IMR-90 (cell line): ENCODE measurements around the gene PHC3. TPM values are rescaled to one million over a fixed set of nuclear protein-coding genes. Genes with fewer than 3 reads are reported as not detected.

Experiments
- ATAC-seq: fragments of 200-7000 bp; cut with Tn5 transposase; 2 replicates; pipeline ENCODE4 v1.9.1; 2020; ENCODE audit warnings: low read depth, mild to moderate bottlenecking, moderate library complexity
- BruUV-seq: library from RNA; stranded (reverse); fragments of 400-500 nt; replicated peaks from 2 replicates; lab custom pipeline; 2021; lab: Mats Ljungman, UMichigan
- CTCF ChIA-PET: fragments of 300-600 bp; formaldehyde crosslinking; extraction: SDS; loops from one replicate; lab custom pipeline; 2021; ENCODE audit warnings: antibody characterized with exemption; lab: Yijun Ruan, JAX
- POLR2A ChIA-PET: fragments of 300-600 bp; sonication (Branson Sonifier 250); formaldehyde crosslinking; loops from one replicate; lab custom pipeline; 2022; ENCODE audit warnings: antibody characterized with exemption; ENCODE audit not compliant: unreplicated experiment; lab: Charles Lee
- DNase-seq: peaks from one replicate; pipeline ENCODE4 v3.0.0; 2013
- H2AFZ ChIP-seq: replicated peaks from 2 replicates; pipeline ENCODE3; 2013; ENCODE audit warnings: low read length, mild to moderate bottlenecking; ENCODE audit not compliant: poor library complexity
- H2AK5ac ChIP-seq: 2 replicates; pipeline ENCODE4 v1.6.1; 2013; ENCODE audit warnings: low read depth, low read length, inconsistent platforms
- H2AK9ac ChIP-seq: replicated peaks from 2 replicates; pipeline ENCODE3; 2013; ENCODE audit warnings: mild to moderate bottlenecking, low read depth, low read length, moderate library complexity; ENCODE audit not compliant: poor library complexity
- H2BK120ac ChIP-seq: 2 replicates; pipeline ENCODE4 v1.6.1; 2013; ENCODE audit warnings: low read depth, low read length, inconsistent platforms
- H2BK15ac ChIP-seq: 3 replicates; pipeline ENCODE4 v1.6.1; 2013; ENCODE audit warnings: low read depth, low read length, inconsistent platforms
- H2BK20ac ChIP-seq: 2 replicates; pipeline ENCODE4 v1.6.1; 2013; ENCODE audit warnings: low read depth, mild to moderate bottlenecking, inconsistent platforms, low read length, moderate library complexity
- H2BK5ac ChIP-seq: 2 replicates; pipeline ENCODE4 v1.6.1; 2013; ENCODE audit warnings: mild to moderate bottlenecking, low read depth, low read length, inconsistent platforms; ENCODE audit not compliant: poor library complexity, severe bottlenecking
- H3K14ac ChIP-seq: replicated peaks from 2 replicates; pipeline ENCODE4 v1.6.1; 2013; ENCODE audit warnings: low read depth, low read length, inconsistent platforms
- H3K18ac ChIP-seq: 2 replicates; pipeline ENCODE4 v1.6.1; 2013; ENCODE audit warnings: low read depth, low read length, control low read depth
- H3K23ac ChIP-seq: 2 replicates; pipeline ENCODE4 v1.6.1; 2013; ENCODE audit warnings: low read depth, low read length, inconsistent platforms
- H3K27ac ChIP-seq: 2 replicates; pipeline ENCODE4 v1.5.1; 2013; ENCODE audit warnings: mild to moderate bottlenecking, control low read depth, low read length; ENCODE audit not compliant: insufficient read depth
- H3K27me3 ChIP-seq: 2 replicates; pipeline ENCODE4 v1.6.1; 2013; ENCODE audit warnings: low read length; ENCODE audit not compliant: control insufficient read depth, insufficient read depth
- H3K36me3 ChIP-seq: 2 replicates; pipeline ENCODE4 v1.6.1; 2013; ENCODE audit warnings: low read length, mixed read lengths; ENCODE audit not compliant: control insufficient read depth, insufficient read depth
- H3K4ac ChIP-seq: 2 replicates; pipeline ENCODE4 v1.6.1; 2013; ENCODE audit warnings: low read depth, low read length, inconsistent platforms
- H3K4me1 ChIP-seq: 2 replicates; pipeline ENCODE4 v1.6.1; 2013; ENCODE audit warnings: low read length, mixed read lengths; ENCODE audit not compliant: control insufficient read depth, insufficient read depth
- H3K4me2 ChIP-seq: 2 replicates; pipeline ENCODE4 v1.6.1; 2013; ENCODE audit warnings: low read depth, mild to moderate bottlenecking, control low read depth, low read length, moderate library complexity
- H3K4me3 ChIP-seq: 2 replicates; pipeline ENCODE4 v1.5.1; 2013; ENCODE audit warnings: low read depth, mild to moderate bottlenecking, control low read depth, low read length, moderate library complexity; ENCODE audit not compliant: insufficient read depth
- H3K56ac ChIP-seq: 2 replicates; pipeline ENCODE4 v1.6.1; 2013; ENCODE audit warnings: low read length, inconsistent platforms; ENCODE audit not compliant: insufficient read depth; ENCODE audit errors: extremely low read depth
- H3K79me1 ChIP-seq, 2 experiments: 2 replicates each; pipeline ENCODE4 v1.6.1; 2013; ENCODE audit warnings: low read length in 2 of 2, inconsistent platforms in 1 of 2, low read depth in 1 of 2
- H3K9ac ChIP-seq: 2 replicates; pipeline ENCODE4 v1.6.1; 2013; ENCODE audit warnings: low read depth, low read length, control low read depth
- H3K9me1 ChIP-seq: 2 replicates; pipeline ENCODE4 v1.6.1; 2013; ENCODE audit warnings: low read length, inconsistent platforms; ENCODE audit not compliant: insufficient read depth
- H3K9me3 ChIP-seq: 2 replicates; pipeline ENCODE4 v1.6.1; 2013; ENCODE audit warnings: low read length; ENCODE audit not compliant: control insufficient read depth, insufficient read depth
- H4K20me1 ChIP-seq: 2 replicates; pipeline ENCODE4 v1.6.1; 2013; ENCODE audit warnings: low read length, inconsistent platforms; ENCODE audit not compliant: insufficient read depth
- H4K5ac ChIP-seq: 2 replicates; pipeline ENCODE4 v1.6.1; 2013; ENCODE audit warnings: mild to moderate bottlenecking, low read depth, low read length, control low read depth
- H4K8ac ChIP-seq, 2 experiments: 2 replicates each; pipeline ENCODE4 v1.6.1; 2013; ENCODE audit warnings: low read depth in 2 of 2, low read length in 2 of 2, control low read depth in 1 of 2, inconsistent platforms in 1 of 2
- H4K91ac ChIP-seq: 2 replicates; pipeline ENCODE4 v1.6.1; 2013; ENCODE audit warnings: low read depth, low read length, inconsistent platforms; ENCODE audit not compliant: insufficient read depth
- BHLHE40 ChIP-seq: fragments of 150-350 bp; IDR thresholded peaks from 2 replicates; pipeline ENCODE4 v1.6.1; 2016; ENCODE audit warnings: mild to moderate bottlenecking, low read depth, low read length
- MAFK ChIP-seq: IDR thresholded peaks from 2 replicates; pipeline ENCODE4 v1.6.1; 2012; ENCODE audit warnings: low read depth, low read length, improper control_type of control experiment
- MXI1 ChIP-seq: IDR thresholded peaks from 2 replicates; pipeline ENCODE4 v1.6.1; 2012; ENCODE audit warnings: low read depth, mild to moderate bottlenecking, low read length, moderate library complexity, borderline replicate concordance
- POLR2A ChIP-seq: IDR thresholded peaks from 2 replicates; pipeline ENCODE4 v1.6.1; 2012; ENCODE audit warnings: mild to moderate bottlenecking, low read depth, low read length
- RAD21 ChIP-seq: IDR thresholded peaks from 2 replicates; pipeline ENCODE4 v1.6.1; 2012; ENCODE audit warnings: low read length, improper control_type of control experiment
- RCOR1 ChIP-seq: IDR thresholded peaks from 2 replicates; pipeline ENCODE4 v1.6.1; 2012; ENCODE audit warnings: mild to moderate bottlenecking, low read length, improper control_type of control experiment; ENCODE audit not compliant: insufficient replicate concordance
- WGBS, 2 experiments: methylation state at CpG; one replicate each; pipeline versions ENCODE4 v1.1.5 to v1.1.7; 2013; ENCODE audit warnings: missing lambda C conversion rate in 2 of 2; ENCODE audit not compliant: insufficient read length in 1 of 2; ENCODE audit errors: extremely low coverage in 2 of 2; 5-methylcytosine and 5-hydroxymethylcytosine counted together
- dilution Hi-C: fragments of 300-500 bp; cut with HindIII; formaldehyde crosslinking; loops from one replicate; pipeline ENCODE4 v1.14.3; 2018; ENCODE audit warnings: low sequenced_read_pairs; ENCODE audit not compliant: unreplicated experiment
- in situ Hi-C: fragments of 300-500 bp; cut with MboI; formaldehyde crosslinking; loops from 3 replicates; pipeline ENCODE4 v1.14.3; 2019; ENCODE audit warnings: low sequenced_read_pairs, inconsistent platforms, mixed read lengths
- intact Hi-C: fragments of 100-400 bp; cut with micrococcal nuclease; formaldehyde crosslinking; loops from 2 replicates; pipeline ENCODE4 v1.10.0; 2022
- polyA plus RNA-seq, 3 experiments: library from polyadenylated mRNA; depleted of rRNA; stranded (reverse); fragments of >200 nt; gene quantifications; 2 replicates each; pipeline ENCODE4 v1.2.3, GENCODE V29; 2012; ENCODE audit warnings: low replicate concordance in 1 of 3
- total RNA-seq: library from RNA; depleted of rRNA; stranded (reverse); fragments of >200 nt; gene quantifications from 2 replicates; pipeline ENCODE4 v1.2.3, GENCODE V29; 2012
- TF ChIP-seq, protein P1 (sequence below): fragments of 150-350 bp; IDR thresholded peaks from 2 replicates; pipeline ENCODE4 v1.6.1; 2016; ENCODE audit warnings: low read depth, mild to moderate bottlenecking, low read length, moderate library complexity, borderline replicate concordance

Gene PHC3
- total and polyA plus RNA-seq, 2 of the 4 experiments (the other 2 are of a cell fraction): 18.3 to 26.3 TPM

DNA sequence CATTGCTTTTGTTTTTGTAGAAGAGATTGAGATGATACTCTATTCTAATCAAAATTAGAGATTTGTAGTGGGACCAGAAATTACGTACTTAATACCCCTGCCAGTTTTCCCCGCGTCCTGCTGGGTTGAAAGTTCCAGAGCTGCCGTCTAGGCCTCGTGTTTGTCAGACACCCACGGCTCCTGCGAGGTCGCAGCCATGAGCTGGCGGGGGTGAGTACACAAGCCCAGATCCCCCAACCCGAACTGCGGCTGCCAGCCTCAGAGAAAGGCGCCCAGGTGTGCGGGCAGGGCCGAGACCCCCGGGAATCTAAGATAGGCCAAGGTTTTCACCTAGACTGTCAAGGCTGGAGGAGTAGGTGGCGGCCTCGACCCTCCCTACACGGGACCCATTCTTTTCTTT lies 117.4 kb downstream of the PHC3 start:
- H3K14ac ChIP-seq: no peak overlapping the region
- H3K9ac ChIP-seq: no peak overlapping the region
- no peak overlapping the region for H2BK120ac ChIP-seq
- no peak overlapping the region for H2AK9ac ChIP-seq
- H3K9me1 ChIP-seq: no peaks in the 10 kb centered on the region
- no peak overlapping the region for H3K18ac ChIP-seq
- ATAC-seq: no peak
- no peaks in the 10 kb centered on the region for H4K20me1 ChIP-seq
- no peak overlapping the region for H3K23ac ChIP-seq
- intact Hi-C loops (no loop called here), dilution Hi-C loops (no loop called here), in situ Hi-C loops (no loop called here)
- no peaks in the 10 kb centered on the region for H3K4me1 ChIP-seq
- no peaks in the 10 kb centered on the region for H3K9me3 ChIP-seq
- H4K8ac ChIP-seq: no peak overlapping the region
- no peak for DNase-seq
- no peak overlapping the region for H2BK5ac ChIP-seq
- H2BK15ac ChIP-seq: no peak overlapping the region
- H3K36me3 ChIP-seq: no peaks in the 10 kb centered on the region
- no peak overlapping the region for H3K4ac ChIP-seq
- H3K79me1 ChIP-seq: no peaks in the 10 kb centered on the region
- H4K5ac ChIP-seq: no peak overlapping the region
- no peak overlapping the region for H2BK20ac ChIP-seq
- H3K56ac ChIP-seq: no peak overlapping the region
- H3K4me2 ChIP-seq: no peak overlapping the region
- H3K27ac ChIP-seq: no peak overlapping the region
- ChIA-PET POLR2A (no interaction called here), CTCF (no interaction called here)
- H3K4me3 ChIP-seq: no peak overlapping the region
- no peak overlapping the region for H4K91ac ChIP-seq
- 94% methylated on average over 3 of the region's 18 CpGs; no CpG with 5 or more reads in 1 of the 2 experiments for WGBS, 2 experiments
- no peak overlapping the region for H2AFZ ChIP-seq
- no peaks in the 10 kb centered on the region; the same call in 1 of the 2 replicates for H3K27me3 ChIP-seq
- H2AK5ac ChIP-seq: no peak overlapping the region
- BruUV-seq: no TSS peak
- no peak for TF ChIP-seq MXI1
- no peak for TF ChIP-seq RCOR1
- no peak for TF ChIP-seq MAFK
- no peak for TF ChIP-seq BHLHE40
- TF ChIP-seq RAD21: no peak
- TF ChIP-seq, protein P1, sequence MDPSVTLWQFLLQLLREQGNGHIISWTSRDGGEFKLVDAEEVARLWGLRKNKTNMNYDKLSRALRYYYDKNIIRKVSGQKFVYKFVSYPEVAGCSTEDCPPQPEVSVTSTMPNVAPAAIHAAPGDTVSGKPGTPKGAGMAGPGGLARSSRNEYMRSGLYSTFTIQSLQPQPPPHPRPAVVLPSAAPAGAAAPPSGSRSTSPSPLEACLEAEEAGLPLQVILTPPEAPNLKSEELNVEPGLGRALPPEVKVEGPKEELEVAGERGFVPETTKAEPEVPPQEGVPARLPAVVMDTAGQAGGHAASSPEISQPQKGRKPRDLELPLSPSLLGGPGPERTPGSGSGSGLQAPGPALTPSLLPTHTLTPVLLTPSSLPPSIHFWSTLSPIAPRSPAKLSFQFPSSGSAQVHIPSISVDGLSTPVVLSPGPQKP: no peak
- no peak for TF ChIP-seq POLR2A
